ENCODE measurements around the gene LNX2. TPM values are rescaled to one million over a fixed set of nuclear protein-coding genes. Genes with fewer than 3 reads are reported as not detected.
A peak's percentile ranks its signal among the peaks of the same experiment; 100 is the strongest.

LNX2 gene
- total RNA-seq, 1 experiment from 2014 or later, result 6.4 TPM

GRCh38 chr13:27644302-27644701 lies 24.0 kb upstream of the LNX2 start:
- no TSS peak for BruUV-seq (replicated peaks)
- Histone ChIP-seq H3K27ac (ENCODE audit: low read depth, low read length, poor library complexity, severe bottlenecking) (no peak overlapping the region), H3K36me3 (ENCODE audit: insufficient read depth, low read length, poor library complexity, severe bottlenecking) (peaks cover 14% of the 10 kb centered on the region), H3K4me3 (ENCODE audit: low read depth, low read length, poor library complexity, severe bottlenecking) (no peak overlapping the region), H3K27me3 (replicated peaks; ENCODE audit: insufficient read depth, low read depth, low read length, poor library complexity) (no peaks in the 10 kb centered on the region), H3K9me3 (ENCODE audit: low read depth, low read length, poor library complexity, severe bottlenecking) (peaks cover 4% of the 10 kb centered on the region), H3K4me1 (ENCODE audit: insufficient read depth, low read length, poor library complexity, severe bottlenecking) (peaks cover 15% of the 10 kb centered on the region)
- peak; percentile 15 for DNase-seq (ENCODE audit: low spot score)
- intact Hi-C loops (cut with micrococcal nuclease; ENCODE audit: unreplicated experiment), result no loop called here
- TF ChIP-seq CTCF (conservative IDR thresholded peaks at IDR 0.05; ENCODE audit: low read depth, low read length) (no peak), EZH2 (IDR thresholded peaks at IDR 0.05; ENCODE audit: borderline replicate concordance, low read depth, low read length, poor library complexity, severe bottlenecking) (no peak)
- POLR2A ChIA-PET (ENCODE audit: low non-redundant PET), result no interaction called here
- CTCF ChIA-PET, result no interaction called here

DNA sequence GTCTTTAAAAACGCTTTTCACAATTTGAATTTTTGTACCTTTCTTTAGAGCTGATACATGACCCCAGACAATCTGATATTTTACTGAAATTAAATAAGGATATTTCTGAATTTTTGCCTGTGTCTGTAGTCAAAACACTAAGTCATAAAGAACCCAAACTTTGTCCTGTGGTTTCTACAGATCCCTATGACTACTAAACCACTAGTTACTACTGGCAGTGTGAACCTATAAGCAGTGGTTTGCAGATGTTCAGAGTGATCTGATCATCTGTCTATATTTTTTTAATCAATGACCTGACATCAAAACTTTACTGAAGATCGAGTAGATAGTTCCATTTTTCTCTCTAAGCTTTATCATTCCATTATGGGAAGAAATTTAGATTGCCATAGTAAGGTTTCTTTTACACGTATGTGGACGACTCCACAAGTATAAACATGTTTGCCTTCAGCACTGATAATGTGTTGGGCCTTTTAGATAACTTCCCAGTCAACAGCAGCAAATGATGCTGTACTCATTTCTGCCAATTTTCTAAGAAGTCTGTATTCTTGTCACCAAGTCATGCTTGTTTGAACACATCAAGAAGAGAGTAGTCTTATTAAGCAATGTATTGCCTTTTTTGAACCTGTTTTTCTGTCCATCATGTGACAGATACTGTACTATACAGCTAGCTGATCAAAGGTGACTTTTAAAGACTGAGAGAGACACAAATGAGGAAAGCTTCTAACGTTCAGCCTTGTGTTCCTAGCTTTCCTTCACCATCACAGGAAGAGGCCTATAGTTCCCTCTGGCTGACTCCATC lies 23.2 kb upstream of the LNX2 start:
- Histone ChIP-seq H3K27me3 (replicated peaks; ENCODE audit: insufficient read depth, low read depth, low read length, poor library complexity) (no peaks in the 10 kb centered on the region), H3K4me1 (ENCODE audit: insufficient read depth, low read length, poor library complexity, severe bottlenecking) (peaks cover 15% of the 10 kb centered on the region), H3K36me3 (ENCODE audit: insufficient read depth, low read length, poor library complexity, severe bottlenecking) (peaks cover 6% of the 10 kb centered on the region), H3K9me3 (ENCODE audit: low read depth, low read length, poor library complexity, severe bottlenecking) (peaks cover 3% of the 10 kb centered on the region), H3K27ac (ENCODE audit: low read depth, low read length, poor library complexity, severe bottlenecking) (no peak overlapping the region), H3K4me3 (ENCODE audit: low read depth, low read length, poor library complexity, severe bottlenecking) (no peak overlapping the region)
- intact Hi-C loops (cut with micrococcal nuclease; ENCODE audit: unreplicated experiment), result no loop called here
- POLR2A ChIA-PET (ENCODE audit: low non-redundant PET), result no interaction called here
- CTCF ChIA-PET, result no interaction called here
- TF ChIP-seq EZH2 (IDR thresholded peaks at IDR 0.05; ENCODE audit: borderline replicate concordance, low read depth, low read length, poor library complexity, severe bottlenecking) (no peak), CTCF (conservative IDR thresholded peaks at IDR 0.05; ENCODE audit: low read depth, low read length) (no peak)
- BruUV-seq (replicated peaks), result no TSS peak
- no peak for DNase-seq (ENCODE audit: low spot score)

DNA sequence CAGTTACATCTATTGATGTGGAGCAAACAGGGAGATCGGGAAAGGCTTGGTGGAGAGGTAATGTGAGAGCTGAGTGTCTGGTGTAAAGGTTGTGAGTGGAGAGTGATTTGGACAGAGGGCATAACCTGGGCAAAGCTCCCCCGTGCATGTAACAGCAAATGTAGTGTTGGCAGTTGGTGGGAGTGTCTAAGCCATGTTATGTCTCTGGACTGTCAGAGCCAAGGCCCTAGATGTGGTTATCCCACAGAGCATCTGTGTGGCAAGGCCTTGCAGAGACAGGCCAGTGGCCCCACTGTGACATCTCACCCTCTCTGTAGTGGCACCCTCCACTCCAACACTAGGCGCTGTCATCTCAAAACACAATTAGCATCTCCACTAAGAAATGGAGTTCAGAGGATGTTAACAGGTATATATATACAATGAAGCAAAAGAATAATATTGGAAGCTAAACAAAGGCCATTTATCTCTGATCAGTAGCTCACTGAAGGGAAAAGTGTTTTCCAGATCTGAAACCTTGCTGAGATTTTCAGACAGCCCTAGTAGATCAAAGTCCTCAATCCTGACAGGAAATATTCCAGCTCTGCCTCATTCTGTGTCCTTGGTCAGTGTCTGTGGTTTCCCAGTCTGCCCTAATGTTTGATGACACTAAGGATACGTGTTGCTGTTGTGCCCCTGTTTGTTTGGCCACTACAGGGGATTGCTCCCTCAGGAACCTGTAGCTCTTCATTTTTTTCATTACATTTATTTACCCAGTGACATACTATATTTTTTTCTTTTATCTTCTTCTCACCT lies 21.6 kb upstream of the LNX2 start:
- Histone ChIP-seq H3K4me3 (ENCODE audit: low read depth, low read length, poor library complexity, severe bottlenecking) (no peak overlapping the region), H3K36me3 (ENCODE audit: insufficient read depth, low read length, poor library complexity, severe bottlenecking) (no peaks in the 10 kb centered on the region), H3K9me3 (ENCODE audit: low read depth, low read length, poor library complexity, severe bottlenecking) (no peaks in the 10 kb centered on the region), H3K27ac (ENCODE audit: low read depth, low read length, poor library complexity, severe bottlenecking) (no peak overlapping the region), H3K27me3 (replicated peaks; ENCODE audit: insufficient read depth, low read depth, low read length, poor library complexity) (no peaks in the 10 kb centered on the region), H3K4me1 (ENCODE audit: insufficient read depth, low read length, poor library complexity, severe bottlenecking) (peaks cover 20% of the 10 kb centered on the region)
- DNase-seq (ENCODE audit: low spot score), result no peak
- intact Hi-C loops (cut with micrococcal nuclease; ENCODE audit: unreplicated experiment), result no loop called here
- ChIA-PET CTCF (no interaction called here), POLR2A (ENCODE audit: low non-redundant PET) (no interaction called here)
- BruUV-seq (replicated peaks), result no TSS peak
- TF ChIP-seq EZH2 (IDR thresholded peaks at IDR 0.05; ENCODE audit: borderline replicate concordance, low read depth, low read length, poor library complexity, severe bottlenecking), result no peak
- no peak for TF ChIP-seq CTCF (conservative IDR thresholded peaks at IDR 0.05; ENCODE audit: low read depth, low read length)

All from A673 (cell line).